Neural progenitor cell (in vitro differentiated cells): ENCODE data around the gene PDGFD. TPM values are rescaled to one million over a fixed set of nuclear protein-coding genes. Genes with fewer than 3 reads are reported as not detected.

Source experiments
- DNase-seq: peaks from one replicate; pipeline ENCODE4 v3.0.0-alpha.2; 2016; ENCODE audit warnings: low spot score
- H2AFZ ChIP-seq: fragments of 200-600 bp; sonication (generic); replicated peaks from 2 replicates; pipeline ENCODE4 v1.6.1; 2016; ENCODE audit warnings: antibody characterized with exemption
- H3F3A ChIP-seq: fragments of 200-600 bp; sonication (generic); 2 replicates; pipeline ENCODE4 v1.6.1; 2016; ENCODE audit warnings: antibody characterized with exemption, low read depth
- H3K27ac ChIP-seq: fragments of 200-600 bp; sonication (generic); 2 replicates; pipeline ENCODE4 v1.5.1; 2016; ENCODE audit warnings: mild to moderate bottlenecking
- H3K27me3 ChIP-seq: fragments of 200-600 bp; sonication (generic); 2 replicates; pipeline ENCODE4 v1.6.1; 2016; ENCODE audit warnings: mild to moderate bottlenecking, moderate library complexity
- H3K36me3 ChIP-seq: fragments of 200-600 bp; sonication (generic); 2 replicates; pipeline ENCODE4 v1.5.1; 2016
- H3K4me1 ChIP-seq: fragments of 200-600 bp; sonication (generic); 2 replicates; pipeline ENCODE4 v1.6.1; 2016; ENCODE audit warnings: mixed run types
- H3K4me2 ChIP-seq: fragments of 200-600 bp; sonication (generic); 2 replicates; pipeline ENCODE4 v1.6.1; 2016
- H3K4me3 ChIP-seq: fragments of 200-600 bp; sonication (generic); 2 replicates; pipeline ENCODE4 v1.5.1; 2016
- H3K79me2 ChIP-seq: fragments of 200-600 bp; sonication (generic); 2 replicates; pipeline ENCODE4 v1.6.1; 2016; ENCODE audit warnings: low read depth
- H3K9ac ChIP-seq: fragments of 200-600 bp; sonication (generic); 2 replicates; pipeline ENCODE4 v1.6.1; 2016
- H3K9me3 ChIP-seq: fragments of 200-600 bp; sonication (generic); 2 replicates; pipeline ENCODE4 v1.5.1; 2016; ENCODE audit warnings: low read depth
- H4K20me1 ChIP-seq: fragments of 200-600 bp; sonication (generic); 2 replicates; pipeline ENCODE4 v1.6.1; 2016; ENCODE audit warnings: low read depth
- H3K27ac Mint-ChIP-seq: 3 replicates; pipeline ENCODE4 v1.8.0; 2021; ENCODE audit warnings: mixed read lengths
- H3K27me3 Mint-ChIP-seq: 2 replicates; pipeline ENCODE4 v1.8.0; 2022; ENCODE audit warnings: low read depth, mild to moderate bottlenecking, inconsistent platforms, moderate library complexity, mixed read lengths; ENCODE audit not compliant: insufficient read depth
- H3K36me3 Mint-ChIP-seq: 3 replicates; pipeline ENCODE4 v1.8.0; 2021; ENCODE audit warnings: mixed read lengths
- H3K4me1 Mint-ChIP-seq: 3 replicates; pipeline ENCODE4 v1.8.0; 2021; ENCODE audit warnings: mixed read lengths
- H3K4me3 Mint-ChIP-seq: 3 replicates; pipeline ENCODE4 v1.8.0; 2021; ENCODE audit warnings: mild to moderate bottlenecking, moderate library complexity, mixed read lengths
- H3K9me3 Mint-ChIP-seq: 3 replicates; pipeline ENCODE4 v1.8.0; 2020; ENCODE audit warnings: mixed read lengths
- CTCF ChIP-seq: fragments of 200-600 bp; sonication (generic); IDR thresholded peaks from 2 replicates; pipeline ENCODE4 v1.5.1; 2017; ENCODE audit warnings: antibody characterized with exemption, mild to moderate bottlenecking
- EZH2 ChIP-seq: fragments of 200-600 bp; sonication (generic); IDR thresholded peaks from 2 replicates; pipeline ENCODE4 v1.6.1; 2017; ENCODE audit warnings: antibody characterized with exemption, mild to moderate bottlenecking, moderate library complexity
- EZH2phosphoT487 ChIP-seq: fragments of 200-600 bp; sonication (generic); IDR thresholded peaks from 2 replicates; pipeline ENCODE4 v1.6.1; 2017; ENCODE audit warnings: antibody characterized with exemption
- total RNA-seq: library from RNA; depleted of rRNA; stranded (reverse); fragments of >200 nt; gene quantifications from 2 replicates; pipeline ENCODE4 v1.2.3, GENCODE V29; 2015; ENCODE audit warnings: low replicate concordance

The PDGFD gene
- total RNA-seq, 1 donor from 2014 or later: 3.7 TPM

DNA sequence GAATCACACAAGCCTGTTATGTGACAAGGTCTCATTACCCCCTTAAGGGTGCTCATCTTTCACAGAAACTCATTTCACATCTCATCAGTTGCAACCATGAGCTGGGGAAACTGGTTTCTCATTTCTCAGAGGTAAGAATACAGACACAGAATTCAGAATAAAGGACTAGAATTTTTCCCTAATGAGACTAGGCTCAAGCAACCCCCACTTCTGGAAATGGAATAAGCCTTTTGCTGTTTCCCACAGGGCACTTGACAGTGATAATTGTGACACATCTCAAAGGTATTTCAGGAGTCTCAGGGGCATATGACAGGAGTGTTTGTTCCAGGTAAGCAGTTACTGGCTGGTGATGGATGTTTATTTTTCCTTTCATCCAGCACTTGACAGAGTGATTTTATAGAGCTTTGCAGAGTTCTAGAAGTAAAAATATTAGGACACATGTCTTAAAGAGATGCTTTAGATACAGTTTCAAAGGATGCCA lies 240.5 kb downstream of the PDGFD start:
- Histone ChIP-seq H2AFZ (no peak overlapping the region), H3K4me2 (no peak overlapping the region), H3K36me3 (no peaks in the 10 kb centered on the region), H3K27ac (no peak overlapping the region), H3K27me3 (no peaks in the 10 kb centered on the region), H3K9me3 (no peaks in the 10 kb centered on the region), H4K20me1 (no peaks in the 10 kb centered on the region), H3K4me1 (peaks cover 20% of the 10 kb centered on the region), H3K79me2 (no peaks in the 10 kb centered on the region), H3K9ac (no peak overlapping the region), H3F3A (no peaks in the 10 kb centered on the region), H3K4me3 (no peak overlapping the region)
- Mint-ChIP-seq H3K4me3 (no peak overlapping the region), H3K27me3 (no peaks in the 10 kb centered on the region), H3K36me3 (no peaks in the 10 kb centered on the region), H3K27ac (peak overlapping the region; percentile 65), H3K9me3 (no peaks in the 10 kb centered on the region), H3K4me1 (peaks cover 12% of the 10 kb centered on the region)
- DNase-seq: no peak
- TF ChIP-seq EZH2phosphoT487: no peak
- no peak for TF ChIP-seq EZH2
- no peak for TF ChIP-seq CTCF

GRCh38 chr11:103920933-103921332 lies 243.0 kb downstream of the PDGFD start:
- Histone ChIP-seq H3K4me2 (no peak overlapping the region), H3F3A (no peaks in the 10 kb centered on the region), H4K20me1 (no peaks in the 10 kb centered on the region), H3K9ac (no peak overlapping the region), H2AFZ (no peak overlapping the region), H3K9me3 (no peaks in the 10 kb centered on the region), H3K4me1 (no peaks in the 10 kb centered on the region), H3K27me3 (no peaks in the 10 kb centered on the region), H3K4me3 (no peak overlapping the region), H3K79me2 (no peaks in the 10 kb centered on the region), H3K36me3 (no peaks in the 10 kb centered on the region), H3K27ac (no peak overlapping the region)
- TF ChIP-seq CTCF (peak; percentile 7), EZH2 (no peak), EZH2phosphoT487 (no peak)
- peaks cover 7% of the 10 kb centered on the region for H3K4me1 Mint-ChIP-seq
- no peaks in the 10 kb centered on the region for H3K36me3 Mint-ChIP-seq
- DNase-seq: no peak
- H3K4me3 Mint-ChIP-seq: no peak overlapping the region
- no peak overlapping the region for H3K27ac Mint-ChIP-seq
- no peaks in the 10 kb centered on the region for H3K27me3 Mint-ChIP-seq
- H3K9me3 Mint-ChIP-seq: peaks cover 3% of the 10 kb centered on the region

- no peak overlapping the region for H3K4me3 Mint-ChIP-seq
Observed at GRCh38 chr11:103920449-103920848, 243.5 kb downstream of the PDGFD start.

GRCh38 chr11:103910721-103911120 lies 253.2 kb downstream of the PDGFD start:
- TF ChIP-seq EZH2phosphoT487 (no peak), CTCF (no peak), EZH2 (no peak)
- Mint-ChIP-seq H3K4me1 (peaks cover 2% of the 10 kb centered on the region), H3K4me3 (no peak overlapping the region), H3K36me3 (peaks cover 2% of the 10 kb centered on the region), H3K27me3 (no peaks in the 10 kb centered on the region), H3K27ac (no peak overlapping the region), H3K9me3 (peaks cover 23% of the 10 kb centered on the region)
- H3K4me2 ChIP-seq: no peak overlapping the region
- no peaks in the 10 kb centered on the region for H3K9me3 ChIP-seq
- no peaks in the 10 kb centered on the region for H3F3A ChIP-seq
- DNase-seq: no peak
- no peak overlapping the region for H3K4me3 ChIP-seq
- no peak overlapping the region for H2AFZ ChIP-seq
- H3K79me2 ChIP-seq: no peaks in the 10 kb centered on the region
- H3K27ac ChIP-seq: no peak overlapping the region
- no peaks in the 10 kb centered on the region for H4K20me1 ChIP-seq
- H3K36me3 ChIP-seq: no peaks in the 10 kb centered on the region
- no peaks in the 10 kb centered on the region for H3K27me3 ChIP-seq
- no peaks in the 10 kb centered on the region for H3K4me1 ChIP-seq
- no peak overlapping the region for H3K9ac ChIP-seq

More at GRCh38 chr11:103920449-103920848, 243.5 kb downstream of the PDGFD start:
- no peaks in the 10 kb centered on the region for H3K79me2 ChIP-seq
- no peak overlapping the region for H3K4me3 ChIP-seq
- Mint-ChIP-seq H3K27me3 (no peaks in the 10 kb centered on the region), H3K36me3 (no peaks in the 10 kb centered on the region), H3K9me3 (peaks cover 4% of the 10 kb centered on the region), H3K27ac (no peak overlapping the region), H3K4me1 (peaks cover 7% of the 10 kb centered on the region)
- no peaks in the 10 kb centered on the region for H3K27me3 ChIP-seq
- no peak overlapping the region for H3K9ac ChIP-seq
- no peak overlapping the region for H3K4me2 ChIP-seq
- H2AFZ ChIP-seq: no peak overlapping the region
- H3K27ac ChIP-seq: no peak overlapping the region
- no peak for DNase-seq
- no peak for TF ChIP-seq EZH2
- no peaks in the 10 kb centered on the region for H3F3A ChIP-seq
- no peaks in the 10 kb centered on the region for H4K20me1 ChIP-seq
- no peaks in the 10 kb centered on the region for H3K36me3 ChIP-seq
- no peaks in the 10 kb centered on the region for H3K4me1 ChIP-seq
- H3K9me3 ChIP-seq: no peaks in the 10 kb centered on the region
